ENCODE results near the gene EHF. TPM values are rescaled to one million over a fixed set of nuclear protein-coding genes. Genes with fewer than 3 reads are reported as not detected.
"Not testable (repeated sequence)": the region's sequence is repeated elsewhere in the genome, so short reads cannot be mapped to it uniquely, and the experiment has no call there.

EHF gene
- total and polyA plus RNA-seq, 2 of the 13 experiments (the other 11 are each of a cell fraction or from before 2014, with no cell fraction given), result 0.04 to 0.46 TPM

GRCh38 chr11:34692299-34692698 lies 71.4 kb downstream of the EHF start:
- H3K4me3 ChIP-seq (replicated peaks in 1 of 3; ENCODE audit: insufficient read depth in 1 of 3, low read depth in 2 of 3, low read length in 3 of 3); FAIRE-seq; H3K4me1 ChIP-seq (ENCODE audit: insufficient read depth, low read length); CTCF ChIA-PET (ENCODE audit: low intra/inter-chr PET ratio, low total read pairs); intact Hi-C loops (cut with micrococcal nuclease; ENCODE audit: unreplicated experiment); H3K27ac ChIP-seq (ENCODE audit: extremely low read length, insufficient read depth, low read length); H3K4me2 ChIP-seq (ENCODE audit: low read depth, low read length); H3K36me3 ChIP-seq (replicated peaks in 1 of 2; ENCODE audit: control insufficient read depth in 1 of 2, insufficient read depth in 2 of 2, low read length in 2 of 2); POLR2A ChIA-PET; H2AFZ ChIP-seq (ENCODE audit: low read length); H4K20me1 ChIP-seq (ENCODE audit: insufficient read depth, low read length); H3K9me3 ChIP-seq (ENCODE audit: low read length); H3K79me2 ChIP-seq (ENCODE audit: insufficient read depth, low read length); H3K9ac ChIP-seq (ENCODE audit: insufficient read depth, low read depth, low read length); in situ Hi-C loops (cut with HindIII; ENCODE audit: extremely low pct_ligation_motif_present, low pct_unique_long_range_greater_than_20kb); BruUV-seq (replicated peaks); DNase-seq (ENCODE audit: low spot score); H3K27me3 ChIP-seq (ENCODE audit: control insufficient read depth in 1 of 2, insufficient read depth in 2 of 2, low read length in 2 of 2); ATAC-seq: not testable (repeated sequence)
- TF ChIP-seq, protein P1, sequence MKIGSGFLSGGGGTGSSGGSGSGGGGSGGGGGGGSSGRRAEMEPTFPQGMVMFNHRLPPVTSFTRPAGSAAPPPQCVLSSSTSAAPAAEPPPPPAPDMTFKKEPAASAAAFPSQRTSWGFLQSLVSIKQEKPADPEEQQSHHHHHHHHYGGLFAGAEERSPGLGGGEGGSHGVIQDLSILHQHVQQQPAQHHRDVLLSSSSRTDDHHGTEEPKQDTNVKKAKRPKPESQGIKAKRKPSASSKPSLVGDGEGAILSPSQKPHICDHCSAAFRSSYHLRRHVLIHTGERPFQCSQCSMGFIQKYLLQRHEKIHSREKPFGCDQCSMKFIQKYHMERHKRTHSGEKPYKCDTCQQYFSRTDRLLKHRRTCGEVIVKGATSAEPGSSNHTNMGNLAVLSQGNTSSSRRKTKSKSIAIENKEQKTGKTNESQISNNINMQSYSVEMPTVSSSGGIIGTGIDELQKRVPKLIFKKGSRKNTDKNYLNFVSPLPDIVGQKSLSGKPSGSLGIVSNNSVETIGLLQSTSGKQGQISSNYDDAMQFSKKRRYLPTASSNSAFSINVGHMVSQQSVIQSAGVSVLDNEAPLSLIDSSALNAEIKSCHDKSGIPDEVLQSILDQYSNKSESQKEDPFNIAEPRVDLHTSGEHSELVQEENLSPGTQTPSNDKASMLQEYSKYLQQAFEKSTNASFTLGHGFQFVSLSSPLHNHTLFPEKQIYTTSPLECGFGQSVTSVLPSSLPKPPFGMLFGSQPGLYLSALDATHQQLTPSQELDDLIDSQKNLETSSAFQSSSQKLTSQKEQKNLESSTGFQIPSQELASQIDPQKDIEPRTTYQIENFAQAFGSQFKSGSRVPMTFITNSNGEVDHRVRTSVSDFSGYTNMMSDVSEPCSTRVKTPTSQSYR (CRISPR knock-in tag; IDR thresholded peaks at IDR 0.05; ENCODE audit: borderline replicate concordance), result 0 out of 2 replicates have a peak, but pooled peaks have one; percentile 10
- 40% methylated on average over 1 of the region's 26 CpGs for WGBS (ENCODE audit: low lambda C conversion rate)

GRCh38 chr11:34696862-34697261 lies 76.0 kb downstream of the EHF start:
- Histone ChIP-seq H3K79me2 (ENCODE audit: insufficient read depth, low read length) (no peaks in the 10 kb centered on the region), H3K27ac (ENCODE audit: extremely low read length, insufficient read depth, low read length) (no peak overlapping the region), H3K4me3 (replicated peaks in 1 of 3; ENCODE audit: insufficient read depth in 1 of 3, low read depth in 2 of 3, low read length in 3 of 3) (no peak overlapping the region), H2AFZ (ENCODE audit: low read length) (no peak overlapping the region), H3K9me3 (ENCODE audit: low read length) (peaks cover 4% of the 10 kb centered on the region; the same call in 1 of the 2 replicates), H3K9ac (ENCODE audit: insufficient read depth, low read depth, low read length) (no peak overlapping the region), H3K27me3 (ENCODE audit: control insufficient read depth in 1 of 2, insufficient read depth in 2 of 2, low read length in 2 of 2) (no peaks in the 10 kb centered on the region), H4K20me1 (ENCODE audit: insufficient read depth, low read length) (no peaks in the 10 kb centered on the region), H3K4me1 (ENCODE audit: insufficient read depth, low read length) (no peaks in the 10 kb centered on the region), H3K4me2 (ENCODE audit: low read depth, low read length) (no peak overlapping the region), H3K36me3 (replicated peaks in 1 of 2; ENCODE audit: control insufficient read depth in 1 of 2, insufficient read depth in 2 of 2, low read length in 2 of 2) (no peaks in the 10 kb centered on the region)
- CTCF ChIA-PET (ENCODE audit: low intra/inter-chr PET ratio, low total read pairs), result no interaction called here
- no TSS peak for BruUV-seq (replicated peaks)
- POLR2A ChIA-PET, result no interaction called here
- FAIRE-seq (no peak), DNase-seq (ENCODE audit: low spot score) (no peak), ATAC-seq (no peak)
- intact Hi-C loops (cut with micrococcal nuclease; ENCODE audit: unreplicated experiment), result no loop called here
- in situ Hi-C loops (cut with HindIII; ENCODE audit: extremely low pct_ligation_motif_present, low pct_unique_long_range_greater_than_20kb), result no loop called here
- TF ChIP-seq EEA1 (CRISPR knock-in tag; IDR thresholded peaks at IDR 0.05; ENCODE audit: borderline replicate concordance) (no peak), ZKSCAN5 (CRISPR knock-in tag; IDR thresholded peaks at IDR 0.05) (no peak), ATRX (CRISPR knock-in tag; IDR thresholded peaks at IDR 0.05; ENCODE audit: borderline replicate concordance) (no peak), NBN (conservative IDR thresholded peaks at IDR 0.05) (no peak), TAF15 (IDR thresholded peaks at IDR 0.05; ENCODE audit: low read depth, low read length, poor library complexity, severe bottlenecking) (no peak), ELF1 (CRISPR knock-in tag; IDR thresholded peaks at IDR 0.05) (no peak), MAF1 (CRISPR knock-in tag; IDR thresholded peaks at IDR 0.05; ENCODE audit: borderline replicate concordance) (no peak), RCOR2 (CRISPR knock-in tag; IDR thresholded peaks at IDR 0.05) (no peak), TCF7 (IDR thresholded peaks at IDR 0.05; ENCODE audit: low read depth) (no peak), TBX2 (CRISPR knock-in tag; IDR thresholded peaks at IDR 0.05; ENCODE audit: borderline replicate concordance) (no peak), GABPB1 (CRISPR knock-in tag; IDR thresholded peaks at IDR 0.05) (no peak), U2AF2 (IDR thresholded peaks at IDR 0.05; ENCODE audit: low read depth, low read length) (no peak), ZNF331 (CRISPR knock-in tag; IDR thresholded peaks at IDR 0.05) (no peak)

All from HepG2 (cell line).